Motor neuron (in vitro differentiated cells): ENCODE results near the gene HOXC10. TPM values are rescaled to one million over a fixed set of nuclear protein-coding genes. Genes with fewer than 3 reads are reported as not detected.

Source experiments
- ATAC-seq, 8 experiments: fragments of 200-7000 bp; cut with Tn5 transposase; replicated peaks in 6 of 8; 2 replicates each; pipeline ENCODE4 v1.8.0; 2021; ENCODE audit warnings: mild to moderate bottlenecking in 8 of 8, moderate library complexity in 8 of 8
- H3K27ac ChIP-seq, 2 donors: fragments of 250-450 bp; sonication (Bioruptor Pico); 2 replicates each; pipeline ENCODE4 v1.9.0; 2021; ENCODE audit warnings: antibody characterized with exemption in 2 of 2, mild to moderate bottlenecking in 2 of 2, moderate library complexity in 1 of 2
- H3K4me1 ChIP-seq, 2 donors: fragments of 250-450 bp; sonication (Bioruptor Pico); replicated peaks in 1 of 2; 2 replicates each; pipeline ENCODE4 v1.6.1; 2021; ENCODE audit warnings: antibody characterized with exemption in 2 of 2, mild to moderate bottlenecking in 2 of 2, moderate library complexity in 1 of 2
- H3K4me3 ChIP-seq, 5 donors: fragments of 250-450 bp; sonication (Bioruptor Pico); 2 replicates each; pipeline ENCODE4 v1.9.0; 2021; ENCODE audit warnings: antibody characterized with exemption in 5 of 5, mild to moderate bottlenecking in 5 of 5, moderate library complexity in 4 of 5
- WGBS, 10 experiments: fragments of 450-650 bp; shearing (Covaris generic); methylation state at CpG; one replicate each; pipeline ENCODE4 v1.0.0; 2022; 5-methylcytosine and 5-hydroxymethylcytosine counted together
- in situ Hi-C, 9 experiments: fragments of 400-800 bp; cut with MboI; loops; one replicate each; pipeline ENCODE4 v1.15.0; 2021; ENCODE audit warnings: low sequenced_read_pairs in 9 of 9, low pct_unique_long_range_greater_than_20kb in 2 of 9; ENCODE audit not compliant: unreplicated experiment in 9 of 9
- total RNA-seq, 8 experiments: library from RNA; unstranded; fragments of 300-600 nt; gene quantifications; 2 replicates each; pipeline versions ENCODE4 v1.2.3 to v1.2.4, GENCODE V29; 2022

The HOXC10 gene
- total RNA-seq, 8 experiments from 2014 or later: 0.14 to 75.5 (median 1.0) TPM; not detected in 3

GRCh38 chr12:53977596-53978445 is 7.1 kb upstream of the HOXC10 start:
- 0 to 83% (median 11%) methylated on average over 1 to 6 of the region's 11 CpGs; no CpG with 5 or more reads in 4 of the 10 experiments for WGBS, 10 experiments

DNA sequence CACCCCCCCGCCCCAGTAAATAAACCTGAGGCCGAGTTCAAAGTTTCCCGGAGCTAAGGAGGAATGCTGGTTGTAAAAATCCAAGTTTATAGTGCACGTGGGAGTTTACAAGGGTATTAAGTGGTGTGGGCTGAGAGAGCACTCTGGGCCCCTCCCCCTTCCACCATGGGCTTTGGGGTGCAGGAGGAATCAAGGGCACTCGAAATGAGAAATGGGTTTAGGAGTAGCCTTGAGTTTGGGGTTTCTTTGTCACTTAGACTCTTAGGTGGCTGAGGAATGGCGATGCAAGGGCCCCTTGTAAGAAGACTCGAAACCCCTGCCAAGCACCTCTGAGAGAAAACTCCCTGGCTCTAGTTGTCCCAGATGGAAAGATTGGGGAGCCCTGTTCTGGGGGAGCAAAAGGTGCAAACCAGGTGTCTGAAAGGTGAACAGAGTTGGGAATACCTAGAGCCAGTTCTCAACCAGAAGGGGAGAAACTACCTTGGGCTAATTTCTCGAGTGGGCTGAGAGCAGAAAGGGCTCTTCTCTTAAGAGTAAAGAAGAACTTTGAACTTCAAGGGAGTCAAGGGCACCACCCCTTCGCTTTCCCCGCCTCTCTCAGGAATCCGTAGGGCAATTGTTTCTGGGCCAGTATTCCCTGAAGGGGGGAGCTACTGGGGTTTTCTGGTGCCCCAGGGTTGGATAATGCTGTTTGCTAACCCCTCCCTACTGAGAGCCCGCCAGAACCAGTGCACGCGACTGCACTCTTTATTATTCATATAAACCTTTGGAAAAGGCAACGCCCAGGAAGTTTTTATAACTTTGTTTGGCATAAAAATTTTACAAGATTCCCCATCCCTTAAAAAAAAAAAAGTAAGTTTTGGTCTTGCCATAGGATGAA is 6.2 kb upstream of the HOXC10 start:
- in situ Hi-C loops: no loop called here
- Histone ChIP-seq H3K4me1 (peaks cover 0 to 4% of the 10 kb centered on the region in 2 donors), H3K4me3 (no peak overlapping the region), H3K27ac (no peak overlapping the region)
- ATAC-seq: peak in 3 of 8 experiments; percentile 26 to 52 (median 45)
- WGBS, 10 experiments: 0 to 27% (median 8%) methylated on average over 1 to 11 of the region's 15 CpGs; no CpG with 5 or more reads in 2 of the 10 experiments

More at GRCh38 chr12:53977596-53978445, 7.1 kb upstream of the HOXC10 start:
- ATAC-seq: no peak
- H3K27ac ChIP-seq: no peak overlapping the region
- H3K4me3 ChIP-seq: no peak overlapping the region
- in situ Hi-C loops: no loop called here
- H3K4me1 ChIP-seq: peaks cover 0 to 4% of the 10 kb centered on the region in 2 donors

- Histone ChIP-seq H3K27ac (no peak overlapping the region), H3K4me1 (peaks cover 0 to 2% of the 10 kb centered on the region in 2 donors), H3K4me3 (no peak overlapping the region)
- in situ Hi-C loops: no loop called here
- WGBS, 10 experiments: 3 to 74% (median 22%) methylated on average over 3 to 7 of the region's 7 CpGs
- no peak for ATAC-seq
These were observed 4.7 kb upstream of the HOXC10 start for GRCh38 chr12:53980104-53980801.

DNA sequence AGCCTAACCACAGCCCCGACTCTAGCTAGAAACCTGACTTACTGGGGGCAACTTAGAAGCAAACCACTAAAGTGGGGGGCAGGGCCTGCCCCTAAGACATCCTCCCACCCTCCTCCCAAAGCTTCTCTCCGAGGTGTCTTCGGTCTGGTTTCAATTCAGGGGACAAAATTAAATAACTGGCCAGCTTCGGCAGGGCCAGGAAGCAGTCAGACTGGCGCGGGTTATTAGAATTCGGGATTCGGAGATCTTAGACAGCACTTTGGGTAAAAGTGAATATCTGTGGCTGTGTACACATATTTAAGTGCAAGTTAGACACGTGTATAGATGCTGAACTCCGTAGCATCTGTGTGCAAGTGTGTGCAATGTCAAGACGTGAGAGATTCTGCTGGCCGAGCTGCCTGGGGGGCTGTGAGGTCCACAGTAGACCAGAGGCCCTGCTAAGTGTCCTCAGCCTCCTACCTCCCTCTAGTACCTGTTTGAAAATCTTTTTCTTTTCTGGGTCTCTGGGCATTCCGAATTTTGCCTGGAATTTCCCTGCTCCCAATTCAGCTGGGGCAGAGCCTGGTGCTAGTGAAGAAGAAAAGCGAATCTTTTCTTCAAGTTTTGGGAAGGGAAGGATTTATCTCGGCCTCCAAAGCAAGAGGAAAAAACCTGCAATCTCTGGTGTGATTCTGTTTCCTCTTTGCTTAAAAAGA is 4.0 kb upstream of the HOXC10 start:
- WGBS, 10 experiments: 0 to 46% (median 17%) methylated on average over 1 to 13 of the region's 15 CpGs
- no peaks in the 10 kb centered on the region for H3K4me1 ChIP-seq
- no peak overlapping the region for H3K4me3 ChIP-seq
- ATAC-seq: no peak
- no peak overlapping the region for H3K27ac ChIP-seq
- in situ Hi-C loops: no loop called here

GRCh38 chr12:53981634-53982565 is 3.0 kb upstream of the HOXC10 start:
- H3K4me3 ChIP-seq: no peak overlapping the region
- ATAC-seq: no peak
- no peak overlapping the region for H3K27ac ChIP-seq
- in situ Hi-C loops: no loop called here
- 0 to 45% (median 8%) methylated on average over 1 to 10 of the region's 30 CpGs; no CpG with 5 or more reads in 1 of the 10 experiments for WGBS, 10 experiments
- no peaks in the 10 kb centered on the region for H3K4me1 ChIP-seq

DNA sequence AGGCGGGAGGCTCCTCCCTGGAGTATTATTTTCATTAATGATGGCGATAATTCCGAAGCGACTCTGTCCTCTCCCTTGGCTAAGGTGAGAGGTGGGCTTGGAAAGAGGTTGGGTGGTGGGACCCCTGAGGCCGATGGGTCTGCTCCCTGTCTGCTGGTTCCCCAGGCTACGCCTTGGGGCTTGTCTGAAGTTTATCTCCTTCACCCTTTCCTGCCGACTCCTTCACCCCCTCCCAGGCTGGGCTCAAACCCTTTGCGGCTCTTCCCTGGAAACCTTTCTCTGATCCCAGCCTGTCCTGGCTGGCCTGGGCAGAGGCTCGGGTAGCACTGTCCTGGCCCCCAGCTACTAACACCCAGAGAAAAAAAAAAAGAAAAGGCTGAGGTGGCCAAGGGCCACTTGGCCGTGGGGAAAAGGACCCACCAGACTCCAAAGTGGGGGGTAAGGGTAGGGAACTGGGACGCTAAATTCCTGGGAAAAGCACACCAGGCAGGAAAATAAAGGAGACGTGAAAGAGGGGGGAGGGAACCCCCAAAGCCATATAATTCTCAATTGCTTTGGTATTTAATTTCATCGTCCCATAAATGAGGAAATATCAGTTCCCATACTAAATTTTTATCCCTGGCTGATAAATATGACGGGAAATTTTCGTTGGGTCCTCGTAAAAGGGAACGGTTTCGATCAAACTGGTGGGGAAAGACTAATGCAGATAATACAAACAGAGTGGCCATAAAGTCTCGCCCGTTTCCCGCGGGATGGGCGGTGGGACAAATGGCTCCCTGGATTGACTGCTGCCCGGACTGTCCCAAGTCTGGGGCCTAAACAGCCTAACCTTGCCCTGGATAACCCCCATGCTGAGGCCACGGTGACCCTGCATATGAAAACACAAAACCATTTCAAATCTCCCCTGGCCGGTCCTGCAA is 2.0 kb upstream of the HOXC10 start:
- no peaks in the 10 kb centered on the region for H3K4me1 ChIP-seq

GRCh38 chr12:53983568-53983949 is 1.4 kb upstream of the HOXC10 start:
- H3K4me1 ChIP-seq: no peaks in the 10 kb centered on the region
- H3K27ac ChIP-seq: no peak overlapping the region
- no peak overlapping the region for H3K4me3 ChIP-seq
- in situ Hi-C loops: no loop called here
- ATAC-seq: no peak
- 5 to 75% (median 24%) methylated on average over 2 to 14 of the region's 17 CpGs; no CpG with 5 or more reads in 2 of the 10 experiments for WGBS, 10 experiments

More for the DNA sequence above, 2.0 kb upstream of the HOXC10 start:
- no peak overlapping the region for H3K4me3 ChIP-seq
- no peak overlapping the region for H3K27ac ChIP-seq
- 1 to 75% (median 22%) methylated on average over 2 to 17 of the region's 26 CpGs for WGBS, 10 experiments
- no peak for ATAC-seq
- in situ Hi-C loops: no loop called here

DNA sequence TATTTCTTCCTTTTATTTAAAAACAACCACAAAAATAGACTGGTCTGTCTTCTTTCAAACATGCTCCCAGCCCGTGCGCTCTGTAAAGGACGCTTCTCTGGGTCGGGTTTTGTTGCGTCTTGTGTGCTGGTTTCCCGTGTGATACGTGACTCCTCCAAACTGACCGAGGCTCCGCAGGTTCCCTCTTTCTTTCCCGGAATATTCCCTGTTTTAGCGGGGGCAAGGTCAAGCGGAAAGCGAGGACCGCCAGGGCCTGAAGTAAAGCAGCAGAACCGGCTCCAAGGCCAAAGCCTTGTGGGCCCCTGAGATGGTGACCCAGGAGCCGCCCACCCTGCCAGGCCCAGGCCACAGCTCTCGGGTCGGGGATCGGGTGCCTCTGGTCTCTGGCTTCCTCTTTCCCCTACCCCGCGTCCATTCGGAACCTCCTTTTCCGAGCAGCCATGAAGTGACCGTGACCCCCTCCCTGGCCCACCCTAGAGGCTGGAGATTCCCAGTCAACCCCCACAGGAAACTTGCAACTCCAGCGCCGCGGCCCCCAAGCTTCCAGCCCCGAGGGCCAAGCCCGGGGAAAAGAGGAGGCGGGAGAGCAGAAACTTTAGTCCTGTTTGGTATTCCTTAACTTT is 885 bp upstream of the HOXC10 start:
- H3K27ac ChIP-seq: no peak overlapping the region
- in situ Hi-C loops: no loop called here
- no peak for ATAC-seq
- no peak overlapping the region for H3K4me3 ChIP-seq
- WGBS, 10 experiments: 1 to 45% (median 13%) methylated on average over 2 to 16 of the region's 30 CpGs; no CpG with 5 or more reads in 3 of the 10 experiments
- H3K4me1 ChIP-seq: no peaks in the 10 kb centered on the region

DNA sequence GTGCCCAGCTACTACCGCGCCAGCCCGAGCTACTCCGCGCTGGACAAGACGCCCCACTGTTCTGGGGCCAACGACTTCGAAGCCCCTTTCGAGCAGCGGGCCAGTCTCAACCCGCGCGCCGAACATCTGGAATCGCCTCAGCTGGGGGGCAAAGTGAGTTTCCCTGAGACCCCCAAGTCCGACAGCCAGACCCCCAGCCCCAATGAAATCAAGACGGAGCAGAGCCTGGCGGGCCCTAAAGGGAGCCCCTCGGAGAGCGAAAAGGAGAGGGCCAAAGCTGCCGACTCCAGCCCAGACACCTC is 697 bp downstream of the HOXC10 start:
- Histone ChIP-seq H3K4me1 (no peaks in the 10 kb centered on the region), H3K27ac (no peak overlapping the region), H3K4me3 (no peak overlapping the region)
- ATAC-seq: no peak
- WGBS, 10 experiments: 17 to 43% (median 27%) methylated on average over 3 to 13 of the region's 21 CpGs; no CpG with 5 or more reads in 7 of the 10 experiments
- in situ Hi-C loops: no loop called here

DNA sequence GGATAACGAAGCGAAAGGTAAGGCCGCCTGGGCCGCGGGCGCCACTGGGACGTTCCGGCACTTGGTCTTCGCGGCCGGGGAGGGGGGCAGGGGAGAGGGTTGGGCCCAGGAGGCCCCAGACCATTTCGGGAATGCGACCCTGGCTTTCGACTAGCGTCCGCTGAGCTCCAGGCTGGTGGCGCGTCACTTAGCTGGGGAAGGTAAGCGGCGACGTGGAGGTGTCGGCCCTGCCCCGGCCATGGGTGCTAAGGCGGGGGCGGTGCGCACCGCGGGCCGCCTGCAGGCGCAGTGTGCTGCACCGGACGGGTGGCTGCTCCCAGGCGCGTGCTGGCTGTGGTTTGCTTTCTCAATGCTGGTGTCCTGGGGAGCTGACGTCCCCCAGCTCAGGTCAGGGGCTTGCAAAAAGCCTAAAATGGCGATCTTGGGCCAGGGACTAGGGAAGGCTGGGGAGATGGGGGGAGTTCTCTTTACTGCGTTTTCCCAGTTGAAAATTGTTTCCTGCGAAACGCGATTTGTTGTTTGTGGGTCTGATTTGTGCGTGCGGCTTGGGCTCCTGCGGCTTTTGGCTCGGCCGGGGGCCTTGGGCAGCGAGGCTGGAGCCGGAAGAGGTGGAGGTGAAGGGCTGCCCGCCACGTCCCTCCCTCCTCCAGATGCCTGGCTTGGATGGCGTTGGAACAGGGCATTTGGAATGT is 1.2 kb downstream of the HOXC10 start:
- peak in 3 of 8 experiments; percentile 4 to 21 (median 11) for ATAC-seq
- WGBS, 10 experiments: 0 to 27% (median 7%) methylated on average over 1 to 24 of the region's 50 CpGs; no CpG with 5 or more reads in 2 of the 10 experiments
- peak overlapping the region in 1 of 5 donors; percentile 14 for H3K4me3 ChIP-seq
- in situ Hi-C loops: no loop called here
- H3K4me1 ChIP-seq: no peaks in the 10 kb centered on the region
- no peak overlapping the region for H3K27ac ChIP-seq
